HG02884 (cell line): ENCODE data around the gene SYT5.
"Not testable (repeated sequence)": the region's sequence is repeated elsewhere in the genome, so short reads cannot be mapped to it uniquely, and the experiment has no call there.

Source experiments
- ATAC-seq: cut with Tn5 transposase; IDR thresholded peaks from one replicate; pipeline ENCODE4 v1.9.1; 2021; ENCODE audit warnings: mild to moderate bottlenecking, moderate library complexity; ENCODE audit not compliant: unreplicated experiment

The SYT5 gene

GRCh38 chr19:55208880-55209692 lies 29.0 kb upstream of the SYT5 start, which contains the start of gene PTPRH:
Gene PTPRH, minus strand, starts transcription at chr19:55209501. Its CDS starts 68 bp downstream, at chr19:55209433.
- no peak for ATAC-seq

DNA sequence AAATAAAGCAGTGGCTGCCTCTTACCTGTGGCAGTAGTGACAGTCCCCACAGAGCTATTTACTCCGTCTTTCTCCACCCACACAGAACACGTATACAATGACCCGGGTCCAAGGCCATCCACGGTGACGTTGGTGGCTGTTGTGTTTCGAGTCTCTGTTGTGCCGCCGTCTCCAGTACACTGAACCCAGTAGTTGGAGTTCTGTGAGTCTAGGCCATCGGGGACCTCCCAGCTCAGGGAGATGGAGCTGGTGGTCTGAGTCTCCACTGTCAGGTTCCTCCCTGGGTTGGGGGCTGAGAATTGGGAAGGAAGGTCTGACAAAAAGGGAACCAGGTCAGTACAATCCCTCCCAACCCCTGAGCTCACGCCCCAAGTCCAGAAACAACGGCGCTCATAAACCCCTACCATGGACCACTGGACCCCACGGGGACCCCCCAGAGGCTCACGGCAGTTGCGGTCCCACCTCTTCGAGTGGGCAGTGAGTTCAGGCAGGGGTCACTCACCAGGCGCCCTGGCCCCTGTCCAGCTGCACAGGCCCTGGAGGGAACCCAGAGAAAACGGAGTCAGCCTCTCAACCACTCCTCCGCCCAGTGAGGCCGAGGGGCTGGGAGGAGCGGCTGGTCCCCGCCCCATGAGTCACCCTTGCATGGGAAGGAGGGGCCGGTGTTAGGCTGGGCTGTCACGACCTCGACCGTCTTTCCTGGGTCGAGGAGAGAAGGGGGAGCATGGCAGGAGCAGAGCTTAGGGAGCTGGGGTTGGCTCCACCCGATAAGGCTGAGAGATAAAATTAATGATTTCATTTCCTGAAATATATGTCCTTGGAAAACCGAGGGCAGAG lies 26.8 kb upstream of the SYT5 start:
- ATAC-seq: no peak

- ATAC-seq: not testable (repeated sequence)
Observed at GRCh38 chr19:55202199-55202598, 22.1 kb upstream of the SYT5 start.

GRCh38 chr19:55199620-55200204 lies 19.6 kb upstream of the SYT5 start:
- ATAC-seq: no peak

GRCh38 chr19:55198651-55199050 lies 18.6 kb upstream of the SYT5 start:
- ATAC-seq: no peak

- ATAC-seq: no peak
Observed at GRCh38 chr19:55197528-55197927, 17.4 kb upstream of the SYT5 start.

GRCh38 chr19:55196803-55197202 lies 16.7 kb upstream of the SYT5 start:
- no peak for ATAC-seq

DNA sequence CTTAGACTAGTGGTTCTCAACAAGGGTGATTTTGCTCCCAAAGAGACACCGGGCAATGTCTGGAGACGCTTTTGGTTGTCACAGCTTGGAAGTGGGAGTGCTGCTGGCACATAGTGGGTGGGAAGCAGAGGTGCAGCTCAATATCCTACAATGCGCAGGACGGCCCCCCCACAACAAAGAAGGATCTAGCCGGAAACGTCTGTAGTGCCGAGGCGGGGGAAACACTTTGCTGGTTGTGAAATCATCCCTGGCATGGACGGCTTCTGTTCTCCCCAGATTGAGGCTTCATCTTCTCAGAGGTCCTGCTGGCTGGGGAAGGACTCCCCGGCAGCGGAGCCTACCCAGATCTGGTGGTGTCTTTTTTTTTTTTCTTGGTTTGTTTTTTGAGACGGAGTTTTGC lies 13.4 kb upstream of the SYT5 start:
- no peak for ATAC-seq

DNA sequence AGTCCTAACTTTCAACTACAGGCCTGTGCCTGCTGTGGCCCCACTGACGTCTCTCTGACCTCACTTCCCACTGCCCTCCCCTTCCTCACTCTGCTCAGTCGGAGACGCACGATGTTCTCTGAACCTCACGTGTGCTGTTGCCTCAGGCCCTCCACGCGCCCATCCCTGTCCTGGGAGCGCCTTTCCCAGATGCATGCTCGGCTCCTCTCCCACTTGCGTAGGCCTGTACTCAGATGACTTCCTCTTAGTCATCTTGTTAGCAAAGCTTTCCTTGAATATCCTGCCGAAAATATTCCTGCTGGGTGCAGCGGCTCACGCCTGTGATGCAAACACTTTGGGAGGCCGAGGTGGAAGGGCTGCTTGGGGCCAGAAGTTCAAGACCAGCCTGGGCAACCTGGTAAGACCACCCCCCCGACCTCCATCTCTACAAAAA lies 9.3 kb upstream of the SYT5 start:
- ATAC-seq: no peak

DNA sequence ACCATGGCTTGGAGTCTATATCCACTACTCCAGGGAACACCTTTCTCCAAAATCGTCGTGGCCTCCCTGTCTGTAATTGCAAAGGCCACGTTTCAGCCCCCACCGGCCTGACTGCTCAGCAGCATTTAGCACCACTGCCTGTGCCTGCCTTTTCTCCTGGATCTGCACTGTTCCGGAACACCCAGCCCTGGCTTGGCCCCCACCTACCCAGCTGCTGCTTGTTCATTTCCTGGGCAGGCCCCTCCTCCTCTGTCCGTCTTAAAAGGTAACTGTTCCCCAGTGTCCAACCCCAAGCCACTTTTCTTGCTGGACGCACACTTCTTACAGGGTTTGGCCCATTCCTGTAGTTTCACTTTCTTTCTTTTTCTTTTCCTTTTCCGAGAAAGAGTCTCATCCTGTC lies 8.5 kb upstream of the SYT5 start:
- ATAC-seq: no peak

GRCh38 chr19:55186080-55186479 lies 6.0 kb upstream of the SYT5 start:
- ATAC-seq: no peak

DNA sequence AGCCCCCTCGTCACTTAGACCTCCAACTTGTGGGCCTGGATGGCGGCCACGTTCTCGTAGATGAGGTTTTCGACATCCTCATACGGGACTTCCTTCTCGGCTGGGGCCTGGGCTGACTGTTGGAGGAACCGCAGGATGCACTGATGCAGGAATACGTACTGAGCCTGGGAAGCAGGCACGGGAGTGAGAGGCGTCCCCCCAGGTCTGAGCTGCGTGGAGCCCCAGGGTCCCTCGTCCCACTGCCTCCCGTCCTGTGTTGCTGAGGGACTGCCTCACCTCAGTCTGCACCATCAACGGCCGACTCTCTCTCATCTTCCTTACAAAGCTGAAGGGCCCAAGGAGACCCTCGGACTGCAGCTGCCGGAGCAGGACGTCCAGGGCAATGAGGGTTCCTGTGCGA lies 1.7 kb upstream of the SYT5 start:
- ATAC-seq: no peak

DNA sequence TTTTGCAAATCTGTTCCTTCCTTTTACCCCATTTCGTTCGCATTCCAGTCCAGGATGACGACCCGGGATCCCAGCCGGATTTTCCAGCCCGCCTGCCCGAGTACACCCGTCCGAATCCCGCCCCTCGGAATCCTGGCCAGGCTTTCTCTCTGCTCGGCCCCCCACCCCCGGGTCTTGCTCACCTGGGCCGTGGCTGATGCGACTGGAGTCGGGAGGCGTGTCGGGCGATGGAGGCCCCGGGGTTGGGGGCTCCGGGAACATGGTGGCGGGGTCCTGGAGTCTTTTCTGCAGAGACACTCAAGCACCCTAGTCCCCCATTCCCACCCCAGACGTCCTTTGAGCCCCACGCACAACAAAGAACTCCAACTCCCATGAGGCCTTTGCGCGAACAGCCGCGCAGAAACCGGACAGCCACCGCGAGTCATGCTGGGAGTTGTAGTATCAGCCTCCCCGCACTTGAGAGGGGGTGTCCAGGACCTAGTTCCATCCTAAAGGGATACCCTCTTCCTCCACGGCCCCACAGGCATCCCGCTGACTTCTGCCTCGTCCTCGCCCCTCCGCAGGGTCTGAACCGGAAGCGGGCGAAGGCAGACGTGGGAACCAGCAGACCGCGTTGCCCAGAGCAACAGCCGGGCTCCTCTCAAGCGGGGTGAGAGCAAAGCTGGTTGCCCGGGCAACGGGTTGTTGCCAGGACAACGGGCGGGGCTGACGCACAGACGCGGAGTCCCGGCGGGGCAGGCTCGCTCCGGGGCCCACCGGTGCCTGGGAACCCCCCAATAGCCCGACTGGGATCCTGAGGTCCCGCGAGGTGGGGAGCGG lies 1.1 kb downstream of the SYT5 start:
- ATAC-seq: peak; percentile 76

DNA sequence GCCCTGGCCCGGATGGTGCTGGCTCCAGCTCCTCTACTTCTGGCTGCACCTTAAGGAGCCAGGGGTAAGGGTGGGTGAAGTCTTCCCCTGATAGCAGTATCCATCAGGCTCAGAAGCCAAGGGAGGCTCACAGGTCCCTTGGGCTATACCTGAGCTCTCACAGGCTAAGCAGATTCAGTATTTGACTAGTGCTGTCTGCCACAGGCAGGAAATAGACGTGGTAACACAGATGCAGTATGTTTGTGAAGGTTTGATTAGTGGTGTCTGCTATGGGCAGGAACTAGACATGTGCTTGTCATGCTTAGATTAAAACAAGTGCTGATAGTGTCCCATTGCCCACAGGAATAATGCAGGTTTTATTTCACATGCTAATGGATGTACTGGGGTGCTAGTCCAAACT lies 4.0 kb downstream of the SYT5 start:
- ATAC-seq: no peak

DNA sequence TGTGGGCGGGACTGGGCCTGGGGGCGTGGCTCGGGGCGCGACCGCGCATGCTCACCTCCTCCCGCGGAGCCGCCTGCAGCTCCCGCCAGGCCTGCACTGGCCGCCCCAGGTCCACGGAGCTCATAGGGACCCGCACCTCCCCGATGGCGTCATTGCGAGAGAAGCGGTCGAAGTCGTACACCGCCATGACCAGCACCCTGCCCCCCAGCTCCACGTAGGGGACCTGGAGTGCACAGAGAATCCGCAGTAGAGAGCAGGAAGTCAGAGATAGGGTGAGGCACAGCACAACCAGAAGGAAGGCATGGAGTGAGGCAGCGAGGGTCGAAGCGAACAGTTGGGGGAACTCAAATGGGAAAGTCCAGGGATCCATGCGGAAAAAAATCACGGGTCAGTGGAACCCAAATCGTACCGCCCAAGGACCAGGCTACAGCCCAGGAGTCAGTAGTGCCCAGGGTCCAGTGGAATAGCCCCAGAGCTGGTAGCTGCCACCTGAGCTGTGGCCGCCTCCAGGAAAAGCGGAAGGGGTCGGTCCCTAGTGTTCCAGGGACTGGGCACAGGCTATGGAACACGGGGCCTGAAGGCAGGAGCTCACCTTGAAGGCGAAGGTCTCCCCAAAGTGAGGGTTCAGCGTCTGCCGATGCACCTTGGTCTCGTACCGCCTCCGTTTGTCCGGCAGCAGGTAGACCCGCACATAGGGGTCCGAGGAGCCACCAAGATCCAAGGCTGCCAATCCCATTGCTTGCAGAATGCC lies 4.8 kb downstream of the SYT5 start:
- no peak for ATAC-seq

GRCh38 chr19:55174425-55175116 lies 5.5 kb downstream of the SYT5 start:
- ATAC-seq: no peak

- no peak for ATAC-seq
Observed at GRCh38 chr19:55173714-55174409, 6.2 kb downstream of the SYT5 start.

- ATAC-seq: no peak
Observed at GRCh38 chr19:55173186-55173713, 6.8 kb downstream of the SYT5 start.

GRCh38 chr19:55172741-55173140 lies 7.3 kb downstream of the SYT5 start:
- no peak for ATAC-seq
